Thyroid gland (tissue), 4 donors: ENCODE measurements around the gene NEDD4. TPM values are rescaled to one million over a fixed set of nuclear protein-coding genes. Genes with fewer than 3 reads are reported as not detected.

Experiments used
- DNase-seq, 2 donors: peaks; one replicate each; pipeline ENCODE4 v3.0.0-alpha.2; 2019
- H3K27ac ChIP-seq, 3 donors: fragments of 200-600 bp; sonication (generic); 1 replicate in 2 of 3; 2 replicates in 1 of 3; pipeline ENCODE4 v1.5.1; 2016 to 2019; ENCODE audit warnings: mild to moderate bottlenecking in 1 of 3, moderate library complexity in 1 of 3
- H3K27me3 ChIP-seq: fragments of 200-600 bp; sonication (generic); one replicate; pipeline ENCODE4 v1.5.1; 2019
- H3K36me3 ChIP-seq, 2 donors: fragments of 200-600 bp; sonication (generic); one replicate each; pipeline ENCODE4 v1.5.1; 2016 to 2019
- H3K4me1 ChIP-seq, 2 donors: fragments of 200-600 bp; sonication (generic); one replicate each; pipeline ENCODE4 v1.5.1; 2017 to 2019
- H3K4me3 ChIP-seq, 3 donors: fragments of 200-600 bp; sonication (generic); replicated peaks in 1 of 3; 1 replicate in 2 of 3; 2 replicates in 1 of 3; pipeline ENCODE4 v1.5.1; 2016; ENCODE audit warnings: mild to moderate bottlenecking in 1 of 3
- H3K9me3 ChIP-seq: fragments of 200-600 bp; sonication (generic); one replicate; pipeline ENCODE4 v1.5.1; 2017
- POLR2A ChIP-seq, 2 donors: fragments of 450-650 bp; IDR thresholded peaks; one replicate each; pipeline ENCODE4 v1.6.1; 2017; ENCODE audit warnings: antibody characterized with exemption in 2 of 2, mild to moderate bottlenecking in 2 of 2, moderate library complexity in 1 of 2
- WGBS, 2 donors: methylation state at CpG; one replicate each; pipeline ENCODE4 v1.1.5; 2017; 5-methylcytosine and 5-hydroxymethylcytosine counted together
- intact Hi-C: fragments of 100-400 bp; cut with DNase I; formaldehyde crosslinking; loops from one replicate; pipeline ENCODE4 v1.15.1; 2023
- total RNA-seq, 4 donors: library from RNA; depleted of rRNA; stranded (reverse); fragments of >200 nt; gene quantifications; one replicate each; pipeline ENCODE4 v1.2.3, GENCODE V29; 2016
- TF ChIP-seq, protein P1 (sequence below), 6 experiments: fragments of 200-600 bp in 3 of 6; fragments of 450-650 bp in 3 of 6; sonication (generic) in 3 of 6; IDR thresholded peaks; one replicate each; pipeline ENCODE4 v1.5.1; 2016 to 2019; ENCODE audit warnings: antibody characterized with exemption in 6 of 6, mild to moderate bottlenecking in 2 of 6, inconsistent platforms in 1 of 6, moderate library complexity in 1 of 6

NEDD4 gene
- total RNA-seq, 4 donors from 2014 or later, result 10.1 to 22.1 (median 19.2) TPM

DNA sequence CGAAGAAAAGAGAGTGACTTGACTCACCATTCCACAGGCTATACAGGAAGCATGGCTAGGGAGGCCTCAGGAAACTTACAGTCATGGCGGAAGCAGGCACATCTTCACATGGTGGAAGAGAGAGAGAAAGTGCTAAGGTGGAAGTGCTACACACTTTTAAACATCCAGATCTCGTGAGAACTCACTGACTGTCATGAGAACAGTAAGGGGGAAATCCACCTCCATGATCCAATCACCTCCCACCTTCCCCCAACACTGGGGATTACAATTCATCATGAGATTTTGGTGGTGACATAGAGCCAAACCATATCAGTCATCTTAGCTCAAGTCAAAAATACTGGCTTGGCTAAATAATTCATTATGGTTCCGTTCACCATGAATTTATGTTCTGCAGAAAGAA, 45.3 kb upstream of the NEDD4 start:
- intact Hi-C loops, result no loop called here
- no peak for DNase-seq

DNA sequence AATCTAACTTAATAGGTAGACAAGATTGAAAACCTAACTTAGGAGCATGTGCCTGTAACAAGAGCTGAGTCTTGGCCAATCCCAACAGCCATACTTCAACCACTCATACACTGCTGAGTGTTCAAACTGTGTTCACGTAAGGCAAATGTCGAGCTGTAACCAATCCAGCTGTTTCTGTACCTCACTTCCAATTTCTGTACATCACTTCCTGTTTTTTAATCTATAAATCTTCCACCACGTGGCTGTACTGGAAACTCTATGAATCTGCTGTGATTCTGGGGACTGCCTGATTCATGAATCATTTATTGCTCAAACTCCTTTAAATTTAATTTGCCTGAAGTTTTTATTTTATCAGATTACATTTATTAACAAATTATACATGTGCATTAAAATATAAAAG, 44.6 kb upstream of the NEDD4 start:
- H3K36me3 ChIP-seq, result no peaks in the 10 kb centered on the region
- intact Hi-C loops, result no loop called here
- no peak for TF ChIP-seq POLR2A (IDR thresholded peaks at IDR 0.05)
- TF ChIP-seq, protein P1, sequence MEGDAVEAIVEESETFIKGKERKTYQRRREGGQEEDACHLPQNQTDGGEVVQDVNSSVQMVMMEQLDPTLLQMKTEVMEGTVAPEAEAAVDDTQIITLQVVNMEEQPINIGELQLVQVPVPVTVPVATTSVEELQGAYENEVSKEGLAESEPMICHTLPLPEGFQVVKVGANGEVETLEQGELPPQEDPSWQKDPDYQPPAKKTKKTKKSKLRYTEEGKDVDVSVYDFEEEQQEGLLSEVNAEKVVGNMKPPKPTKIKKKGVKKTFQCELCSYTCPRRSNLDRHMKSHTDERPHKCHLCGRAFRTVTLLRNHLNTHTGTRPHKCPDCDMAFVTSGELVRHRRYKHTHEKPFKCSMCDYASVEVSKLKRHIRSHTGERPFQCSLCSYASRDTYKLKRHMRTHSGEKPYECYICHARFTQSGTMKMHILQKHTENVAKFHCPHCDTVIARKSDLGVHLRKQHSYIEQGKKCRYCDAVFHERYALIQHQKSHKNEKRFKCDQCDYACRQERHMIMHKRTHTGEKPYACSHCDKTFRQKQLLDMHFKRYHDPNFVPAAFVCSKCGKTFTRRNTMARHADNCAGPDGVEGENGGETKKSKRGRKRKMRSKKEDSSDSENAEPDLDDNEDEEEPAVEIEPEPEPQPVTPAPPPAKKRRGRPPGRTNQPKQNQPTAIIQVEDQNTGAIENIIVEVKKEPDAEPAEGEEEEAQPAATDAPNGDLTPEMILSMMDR (IDR thresholded peaks at IDR 0.05), result no peak
- no peak overlapping the region for H3K4me3 ChIP-seq
- no peak overlapping the region for H3K27ac ChIP-seq
- no peak for DNase-seq
- H3K9me3 ChIP-seq, result no peaks in the 10 kb centered on the region
- H3K4me1 ChIP-seq, result no peaks in the 10 kb centered on the region
- WGBS, 2 donors, result 59 to 66% methylated on average over 3 of the region's 3 CpGs
- no peaks in the 10 kb centered on the region for H3K27me3 ChIP-seq

More for the DNA sequence above, 45.3 kb upstream of the NEDD4 start:
- H3K27me3 ChIP-seq, result no peaks in the 10 kb centered on the region
- H3K36me3 ChIP-seq, result no peaks in the 10 kb centered on the region
- H3K4me3 ChIP-seq, result no peak overlapping the region
- TF ChIP-seq, protein P1 (IDR thresholded peaks at IDR 0.05), result no peak
- no peak overlapping the region for H3K27ac ChIP-seq
- 90 to 92% methylated on average over 4 of the region's 4 CpGs for WGBS, 2 donors
- H3K9me3 ChIP-seq, result no peaks in the 10 kb centered on the region
- H3K4me1 ChIP-seq, result no peaks in the 10 kb centered on the region

DNA sequence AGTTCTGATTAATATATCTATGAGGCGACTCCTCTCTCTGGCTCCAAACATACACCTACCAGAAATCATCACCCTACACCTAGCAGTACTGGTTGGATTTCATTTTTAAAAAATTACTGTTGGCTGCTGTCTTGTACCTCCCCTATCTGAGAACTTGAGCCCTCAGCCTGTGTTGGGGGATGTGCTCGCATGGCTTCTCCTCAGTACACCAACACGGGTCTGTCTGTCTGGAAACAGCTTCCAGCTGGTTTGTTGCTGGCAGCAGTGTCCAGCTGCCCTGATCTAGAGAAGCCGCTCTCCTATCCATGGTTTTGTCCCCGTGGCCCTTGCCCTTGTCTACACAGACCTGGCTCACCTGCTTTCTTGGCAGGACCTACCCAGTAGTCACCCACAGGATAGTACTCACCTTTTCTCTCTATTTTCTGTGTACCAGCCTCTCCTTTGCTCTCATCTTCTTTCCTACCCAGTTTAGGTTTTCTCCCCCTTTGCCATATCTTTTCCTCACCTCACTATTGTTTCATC, 43.2 kb upstream of the NEDD4 start:
- Histone ChIP-seq H3K27me3 (no peaks in the 10 kb centered on the region), H3K9me3 (no peaks in the 10 kb centered on the region), H3K4me3 (no peak overlapping the region), H3K36me3 (no peaks in the 10 kb centered on the region), H3K27ac (no peak overlapping the region), H3K4me1 (no peaks in the 10 kb centered on the region)
- intact Hi-C loops, result no loop called here
- TF ChIP-seq, protein P1 (IDR thresholded peaks at IDR 0.05), result no peak
- TF ChIP-seq POLR2A (IDR thresholded peaks at IDR 0.05), result no peak
- 88% methylated on average over 5 of the region's 5 CpGs for WGBS, 2 donors
- no peak for DNase-seq

DNA sequence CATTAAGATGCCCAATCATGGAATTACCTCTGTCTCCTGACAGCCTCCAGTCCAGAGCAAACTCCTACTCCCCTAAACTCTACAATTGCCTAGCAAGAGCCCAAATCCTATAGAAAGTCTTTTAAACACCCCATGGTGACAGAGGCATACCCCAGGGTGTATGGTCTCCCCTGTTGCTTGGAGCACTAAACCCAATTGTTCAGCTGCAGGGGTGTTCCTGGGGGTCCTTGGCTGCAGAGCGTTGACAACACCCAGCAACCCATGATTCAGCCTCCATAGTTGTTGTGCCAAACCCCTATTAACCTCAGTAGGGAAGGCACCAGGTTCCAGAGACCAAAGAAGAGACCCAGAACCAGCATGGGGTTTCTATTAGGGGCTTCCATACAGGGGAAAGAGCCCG, 41.8 kb upstream of the NEDD4 start:
- Histone ChIP-seq H3K27ac (no peak overlapping the region), H3K9me3 (no peaks in the 10 kb centered on the region), H3K4me1 (no peaks in the 10 kb centered on the region), H3K27me3 (no peaks in the 10 kb centered on the region), H3K36me3 (no peaks in the 10 kb centered on the region), H3K4me3 (no peak overlapping the region)
- 100% methylated on average over 2 of the region's 2 CpGs for WGBS, 2 donors
- intact Hi-C loops, result no loop called here
- TF ChIP-seq, protein P1 (IDR thresholded peaks at IDR 0.05), result no peak
- no peak for TF ChIP-seq POLR2A (IDR thresholded peaks at IDR 0.05)
- DNase-seq, result no peak

DNA sequence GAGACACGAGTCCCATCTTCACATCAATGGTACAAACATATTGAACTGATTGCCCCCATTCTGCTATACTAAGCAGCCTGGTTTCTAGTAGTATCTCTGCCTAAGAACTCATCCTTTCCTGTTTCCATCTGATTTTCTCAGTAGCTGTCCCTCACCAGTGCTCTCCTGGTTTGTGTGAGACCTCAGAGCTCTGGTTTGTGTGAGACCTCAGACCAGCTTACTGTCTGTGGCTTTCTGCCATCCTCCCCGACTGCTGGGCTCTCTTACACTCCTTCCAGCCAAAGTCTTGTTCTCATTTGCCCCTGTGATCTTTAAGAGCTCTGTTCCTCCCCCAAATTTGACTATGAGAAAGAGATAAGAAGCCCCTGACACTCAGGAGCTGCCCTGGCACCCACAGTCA, 41.1 kb upstream of the NEDD4 start:
- no peak for DNase-seq
- Histone ChIP-seq H3K27ac (no peak overlapping the region), H3K36me3 (no peaks in the 10 kb centered on the region), H3K4me3 (no peak overlapping the region), H3K27me3 (no peaks in the 10 kb centered on the region), H3K4me1 (no peaks in the 10 kb centered on the region), H3K9me3 (no peaks in the 10 kb centered on the region)
- WGBS, 2 donors, result 89 to 100% methylated on average over 1 to 2 of the region's 2 CpGs
- intact Hi-C loops, result no loop called here
- TF ChIP-seq POLR2A (IDR thresholded peaks at IDR 0.05), result no peak
- TF ChIP-seq, protein P1 (IDR thresholded peaks at IDR 0.05), result no peak
